Upper lobe of left lung (tissue), 4 donors: ENCODE results near the gene SLX4IP.

Experiments
- CTCF ChIP-seq, 6 experiments: fragments of 450-650 bp in 4 of 6; fragments of 200-600 bp in 2 of 6; sonication (generic) in 2 of 6; IDR thresholded peaks; one replicate each; pipeline ENCODE4 v1.5.1; 2016 to 2019; ENCODE audit warnings: antibody characterized with exemption in 6 of 6
- EP300 ChIP-seq, 4 donors: sonication (generic); formaldehyde crosslinking; IDR thresholded peaks; one replicate each; pipeline ENCODE4 v1.5.1; 2017; ENCODE audit warnings: antibody characterized with exemption in 4 of 4, control low read depth in 2 of 4
- POLR2A ChIP-seq, 4 donors: fragments of 450-650 bp; IDR thresholded peaks; one replicate each; pipeline ENCODE4 v1.5.1; 2016 to 2017; ENCODE audit warnings: antibody characterized with exemption in 4 of 4, mild to moderate bottlenecking in 2 of 4
- POLR2AphosphoS5 ChIP-seq, 2 donors: sonication (generic); formaldehyde crosslinking; IDR thresholded peaks; one replicate each; pipeline ENCODE4 v1.5.1; 2017; ENCODE audit warnings: antibody characterized with exemption in 2 of 2

DNA sequence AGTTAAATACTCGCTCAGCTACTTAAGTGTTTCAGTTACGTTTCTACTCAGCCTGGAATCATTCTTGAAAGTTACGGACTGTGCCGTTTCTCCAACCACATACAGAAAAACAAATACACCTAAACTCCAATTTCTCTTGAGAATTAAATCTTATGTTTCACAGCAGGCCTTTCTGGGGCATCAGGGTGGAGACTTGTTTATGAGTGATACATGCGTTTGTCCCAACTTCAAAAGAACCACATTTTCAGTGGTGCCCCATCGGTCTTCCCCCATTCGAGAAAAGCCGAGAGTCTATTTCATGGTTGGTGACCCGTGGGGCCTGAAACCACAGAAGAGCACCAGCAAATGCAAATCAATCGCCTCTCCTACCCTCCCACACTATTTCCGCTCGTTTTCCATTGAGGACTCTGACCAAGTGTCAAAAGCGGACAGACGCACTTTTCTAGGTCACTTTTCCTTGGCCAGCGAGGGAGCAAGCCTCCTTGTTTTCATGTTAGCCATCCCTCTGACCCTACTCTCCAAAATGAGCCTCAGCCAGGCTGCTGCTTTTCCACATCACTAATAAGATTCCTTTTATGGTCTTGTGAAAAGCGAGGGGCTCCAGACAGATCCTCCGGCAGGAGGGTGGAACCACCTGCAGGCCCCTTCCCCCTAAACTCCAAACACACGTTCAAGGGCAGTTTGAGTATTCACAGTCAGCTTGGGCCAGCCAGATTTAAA, 235.6 kb downstream of the SLX4IP start:
- TF ChIP-seq CTCF (IDR thresholded peaks at IDR 0.05), result no peak
- no peak for TF ChIP-seq POLR2AphosphoS5 (IDR thresholded peaks at IDR 0.05)
- no peak for TF ChIP-seq POLR2A (IDR thresholded peaks at IDR 0.05)
- TF ChIP-seq EP300 (IDR thresholded peaks at IDR 0.05), result no peak
